Tibial nerve (tissue), 4 donors: ENCODE results near the gene MRTFA. TPM values are rescaled to one million over a fixed set of nuclear protein-coding genes. Genes with fewer than 3 reads are reported as not detected.

Source experiments
- DNase-seq, 2 donors: peaks; one replicate each; pipeline ENCODE4 v3.0.0-alpha.2; 2019; ENCODE audit warnings: low spot score in 2 of 2
- H3K27ac ChIP-seq, 4 donors: fragments of 200-600 bp; sonication (generic) in 3 of 4; one replicate each; pipeline ENCODE4 v1.5.1; 2017 to 2019; ENCODE audit warnings: mild to moderate bottlenecking in 1 of 4
- H3K27me3 ChIP-seq, 2 donors: fragments of 200-600 bp; sonication (generic) in 1 of 2; one replicate each; pipeline versions ENCODE4 v1.5.1 to v1.6.0; 2017 to 2019
- H3K36me3 ChIP-seq, 3 donors: fragments of 200-600 bp; sonication (generic); one replicate each; pipeline ENCODE4 v1.5.1; 2018 to 2019
- H3K4me1 ChIP-seq, 4 donors: fragments of 200-600 bp; sonication (generic) in 3 of 4; one replicate each; pipeline ENCODE4 v1.5.1; 2017 to 2019
- H3K4me3 ChIP-seq, 4 donors: fragments of 200-600 bp; sonication (generic) in 3 of 4; one replicate each; pipeline ENCODE4 v1.5.1; 2017 to 2019; ENCODE audit warnings: mild to moderate bottlenecking in 1 of 4, moderate library complexity in 1 of 4
- H3K9me3 ChIP-seq, 4 donors: fragments of 200-600 bp; sonication (generic) in 3 of 4; one replicate each; pipeline ENCODE4 v1.5.1; 2017 to 2019
- CTCF ChIP-seq, 5 experiments: fragments of 200-600 bp in 3 of 5; fragments of 450-650 bp in 2 of 5; sonication (generic) in 3 of 5; IDR thresholded peaks; one replicate each; pipeline ENCODE4 v1.5.1; 2016 to 2019; ENCODE audit warnings: antibody characterized with exemption in 5 of 5, mild to moderate bottlenecking in 3 of 5, moderate library complexity in 2 of 5
- EP300 ChIP-seq, 2 donors: sonication (generic); formaldehyde crosslinking; IDR thresholded peaks; one replicate each; pipeline ENCODE4 v1.6.1; 2017; ENCODE audit warnings: antibody characterized with exemption in 2 of 2, mild to moderate bottlenecking in 1 of 2
- POLR2A ChIP-seq, 2 donors: fragments of 450-650 bp; IDR thresholded peaks; one replicate each; pipeline ENCODE4 v1.6.1; 2017; ENCODE audit warnings: antibody characterized with exemption in 2 of 2, mild to moderate bottlenecking in 2 of 2, moderate library complexity in 2 of 2
- WGBS, 2 donors: methylation state at CpG; one replicate each; pipeline ENCODE4 v1.1.5; 2018; 5-methylcytosine and 5-hydroxymethylcytosine counted together
- total RNA-seq, 4 donors: library from RNA; depleted of rRNA; stranded (reverse); fragments of >200 nt; gene quantifications; one replicate each; pipeline ENCODE4 v1.1.0, GENCODE V29; 2016

The MRTFA gene
- total RNA-seq, 4 donors from 2014 or later, result 69.7 to 119 (median 104) TPM

DNA sequence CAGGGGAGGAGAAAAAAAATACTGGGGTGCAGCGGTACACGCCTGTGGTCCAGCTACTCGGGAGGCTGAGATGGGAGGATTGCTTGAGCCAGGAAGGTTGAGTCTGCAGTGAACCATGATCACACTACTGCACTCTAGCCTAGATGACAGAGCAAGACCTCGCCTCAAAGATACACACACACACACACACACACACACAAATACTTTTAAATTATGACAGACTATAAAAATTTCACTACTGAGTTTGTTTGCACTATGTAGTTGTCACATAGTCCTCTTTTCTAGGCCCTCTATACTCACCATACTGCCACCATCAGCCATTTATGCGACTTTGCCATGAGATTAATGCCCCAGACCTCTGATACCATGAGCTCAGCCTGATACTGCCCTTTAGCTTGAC is 109.6 kb downstream of the MRTFA start:
- Histone ChIP-seq H3K9me3 (no peaks in the 10 kb centered on the region), H3K4me3 (no peak overlapping the region), H3K4me1 (peaks cover 0 to 47% (median 2%) of the 10 kb centered on the region in 4 donors), H3K36me3 (no peaks in the 10 kb centered on the region), H3K27me3 (no peaks in the 10 kb centered on the region), H3K27ac (peak overlapping the region in 1 of 4 donors; percentile 60)
- no peak for DNase-seq
- WGBS, 2 donors, result 88 to 93% methylated on average over 5 of the region's 5 CpGs
- TF ChIP-seq EP300 (IDR thresholded peaks at IDR 0.05) (no peak), CTCF (IDR thresholded peaks at IDR 0.05) (no peak), POLR2A (IDR thresholded peaks at IDR 0.05) (no peak)

DNA sequence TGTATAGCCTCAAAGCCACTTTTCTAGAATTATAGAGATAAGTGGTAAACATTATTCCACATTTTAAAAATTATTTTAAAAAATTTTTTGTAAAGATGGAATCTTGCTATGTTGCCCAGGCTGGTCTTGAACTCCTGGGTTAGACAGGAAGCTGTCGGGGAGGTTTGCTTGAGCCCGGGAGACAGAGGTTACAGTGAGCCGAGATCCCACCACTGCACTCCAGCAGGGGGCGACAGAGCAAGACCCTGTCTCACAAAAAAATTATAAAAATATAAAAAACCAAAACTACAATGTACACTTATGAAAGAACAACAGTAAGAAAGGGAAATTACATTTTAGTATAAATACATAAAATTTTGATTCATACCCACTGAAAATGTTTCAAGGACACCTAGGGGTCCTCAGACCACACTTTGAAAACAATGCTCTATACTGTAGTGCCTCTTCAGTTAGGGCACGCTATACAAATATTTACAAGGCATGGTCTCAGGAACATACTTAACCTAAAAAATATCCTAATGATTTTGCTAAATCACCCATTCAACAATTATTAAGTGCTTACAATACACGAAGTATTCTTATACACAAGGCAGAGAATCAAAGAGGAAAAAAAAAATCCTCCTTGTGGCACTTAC is 111.2 kb downstream of the MRTFA start:
- H3K9me3 ChIP-seq, result no peaks in the 10 kb centered on the region

DNA sequence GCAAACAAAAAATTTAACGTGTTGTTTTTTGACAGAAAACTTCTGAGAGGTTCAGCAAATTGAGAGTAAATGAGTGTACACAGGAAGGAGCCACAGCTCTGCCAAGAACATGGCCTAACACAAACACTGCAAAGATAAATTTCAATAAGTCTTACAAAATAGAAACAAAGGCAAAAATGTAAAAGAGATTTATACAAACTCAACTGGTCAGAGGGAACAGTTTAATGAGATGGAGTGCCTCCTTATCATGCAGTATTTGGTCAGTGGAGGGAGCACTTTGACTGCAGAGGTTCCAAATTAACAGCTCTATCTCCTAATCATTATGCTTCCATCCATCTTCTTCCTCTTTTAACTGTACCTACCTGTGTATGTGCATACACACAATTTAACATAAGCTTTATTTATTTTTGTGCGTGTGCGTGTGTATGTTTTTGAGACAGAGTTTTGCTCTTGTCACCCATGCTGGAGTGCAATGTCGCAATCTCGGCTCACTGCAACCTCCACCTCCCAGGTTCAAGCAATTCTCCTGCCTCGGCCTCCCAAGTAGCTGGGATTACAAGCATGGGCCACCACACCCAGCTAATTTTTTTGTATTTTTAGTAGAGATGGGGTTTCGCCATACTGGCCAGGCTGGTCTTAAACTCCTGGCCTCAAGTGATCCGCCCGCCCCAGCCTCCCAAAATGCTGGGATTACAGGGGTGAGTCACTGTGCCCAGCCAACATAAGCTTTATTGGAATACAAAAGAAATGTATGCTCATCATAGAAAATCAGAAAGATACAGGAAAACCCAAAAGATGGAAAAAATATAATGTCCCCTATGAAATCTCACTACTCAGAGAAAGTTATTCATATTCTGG is 111.9 kb downstream of the MRTFA start:
- no peak overlapping the region for H3K4me3 ChIP-seq
- TF ChIP-seq CTCF (IDR thresholded peaks at IDR 0.05) (peak in 1 of 5 experiments; percentile 5), POLR2A (IDR thresholded peaks at IDR 0.05) (no peak)
- 90% methylated on average over 9 of the region's 9 CpGs for WGBS, 2 donors
- H3K4me1 ChIP-seq, result peaks cover 0 to 35% (median 0%) of the 10 kb centered on the region in 4 donors
- no peaks in the 10 kb centered on the region for H3K27me3 ChIP-seq
- no peaks in the 10 kb centered on the region for H3K9me3 ChIP-seq
- no peak for DNase-seq
- no peaks in the 10 kb centered on the region for H3K36me3 ChIP-seq
- H3K27ac ChIP-seq, result no peak overlapping the region

More for the DNA sequence above, 111.2 kb downstream of the MRTFA start:
- WGBS, 2 donors, result 35 to 37% methylated on average over 6 of the region's 6 CpGs
- Histone ChIP-seq H3K4me1 (peaks cover 0 to 41% (median 0%) of the 10 kb centered on the region in 4 donors), H3K36me3 (no peaks in the 10 kb centered on the region), H3K4me3 (no peak overlapping the region), H3K27ac (no peak overlapping the region), H3K27me3 (no peaks in the 10 kb centered on the region)
- TF ChIP-seq CTCF (IDR thresholded peaks at IDR 0.05) (peak; percentile 48 to 72 (median 51)), POLR2A (IDR thresholded peaks at IDR 0.05) (no peak), EP300 (IDR thresholded peaks at IDR 0.05) (no peak)
- DNase-seq, result peak in 1 of 2 donors; percentile 51

DNA sequence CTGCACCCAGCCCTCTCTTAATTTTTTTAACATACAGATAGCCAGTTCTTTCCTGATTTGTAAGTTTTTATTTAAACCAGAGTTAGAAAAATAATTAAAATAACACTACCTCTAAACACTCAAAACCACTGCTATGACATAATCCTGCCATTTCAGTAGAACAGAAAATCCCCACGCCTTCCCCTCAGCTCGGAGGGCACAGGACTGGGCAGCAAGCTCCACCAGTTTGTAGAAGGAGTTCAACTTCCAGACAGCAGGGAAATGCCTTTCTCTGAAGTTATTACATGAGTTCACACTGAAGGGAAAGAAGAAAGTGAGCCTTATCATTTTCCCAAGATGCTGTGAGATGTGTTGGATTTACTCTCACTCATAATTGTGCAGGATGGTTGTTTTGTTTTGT is 114.4 kb downstream of the MRTFA start:
- H3K4me1 ChIP-seq, result peaks cover 0 to 24% (median 0%) of the 10 kb centered on the region in 4 donors
- no peak for DNase-seq
- TF ChIP-seq POLR2A (IDR thresholded peaks at IDR 0.05) (no peak), EP300 (IDR thresholded peaks at IDR 0.05) (no peak), CTCF (IDR thresholded peaks at IDR 0.05) (no peak)
- H3K27ac ChIP-seq, result no peak overlapping the region
- H3K27me3 ChIP-seq, result no peaks in the 10 kb centered on the region
- no peak overlapping the region for H3K4me3 ChIP-seq
- WGBS, 2 donors, result 92 to 96% methylated on average over 2 of the region's 2 CpGs
- no peaks in the 10 kb centered on the region for H3K9me3 ChIP-seq
- H3K36me3 ChIP-seq, result no peaks in the 10 kb centered on the region

- TF ChIP-seq EP300 (IDR thresholded peaks at IDR 0.05) (no peak), CTCF (IDR thresholded peaks at IDR 0.05) (no peak), POLR2A (IDR thresholded peaks at IDR 0.05) (no peak)
- H3K4me1 ChIP-seq, result peaks cover 0 to 25% (median 0%) of the 10 kb centered on the region in 4 donors
- H3K27me3 ChIP-seq, result no peaks in the 10 kb centered on the region
- 56 to 63% methylated on average over 1 of the region's 1 CpG for WGBS, 2 donors
- DNase-seq, result no peak
- H3K4me3 ChIP-seq, result no peak overlapping the region
- no peak overlapping the region for H3K27ac ChIP-seq
- H3K9me3 ChIP-seq, result no peaks in the 10 kb centered on the region
- no peaks in the 10 kb centered on the region for H3K36me3 ChIP-seq
These were observed 115.5 kb downstream of the MRTFA start for GRCh38 chr22:40521046-40521445.
